Spleen (tissue), 11 donors: ENCODE measurements around the gene ACSF2. TPM values are rescaled to one million over a fixed set of nuclear protein-coding genes. Genes with fewer than 3 reads are reported as not detected.

ENCODE experiments used
- DNase-seq: peaks from one replicate; pipeline ENCODE4 v3.0.0-alpha.2; 2020
- H3K27ac ChIP-seq, 8 donors: fragments of 200-600 bp; sonication (generic) in 7 of 8; 1 replicate in 4 of 8; 2 replicates in 4 of 8; pipeline versions ENCODE4 v1.5.0 to v1.8.0; 2016 to 2021; ENCODE audit warnings: inconsistent platforms in 4 of 8, mild to moderate bottlenecking in 4 of 8, moderate library complexity in 1 of 8
- H3K27me3 ChIP-seq, 7 donors: fragments of 200-600 bp; sonication (generic) in 6 of 7; replicated peaks in 1 of 7; 1 replicate in 4 of 7; 2 replicates in 3 of 7; pipeline versions ENCODE4 v1.5.0 to v1.8.0; 2016 to 2021; ENCODE audit warnings: inconsistent platforms in 3 of 7, mild to moderate bottlenecking in 1 of 7
- H3K36me3 ChIP-seq, 6 donors: fragments of 200-600 bp; sonication (generic) in 5 of 6; 1 replicate in 4 of 6; 2 replicates in 2 of 6; pipeline versions ENCODE4 v1.5.0 to v1.8.0; 2016 to 2021; ENCODE audit warnings: inconsistent platforms in 2 of 6
- H3K4me1 ChIP-seq, 6 donors: fragments of 200-600 bp; sonication (generic) in 5 of 6; 1 replicate in 3 of 6; 2 replicates in 3 of 6; pipeline versions ENCODE4 v1.5.0 to v1.8.0; 2016 to 2021; ENCODE audit warnings: inconsistent platforms in 3 of 6
- H3K4me3 ChIP-seq, 8 donors: fragments of 200-600 bp; sonication (generic) in 7 of 8; 1 replicate in 4 of 8; 2 replicates in 4 of 8; pipeline versions ENCODE4 v1.5.0 to v1.8.0; 2016 to 2021; ENCODE audit warnings: inconsistent platforms in 4 of 8, mild to moderate bottlenecking in 4 of 8, moderate library complexity in 2 of 8
- H3K9me3 ChIP-seq, 8 donors: fragments of 200-600 bp; sonication (generic) in 7 of 8; 1 replicate in 4 of 8; 2 replicates in 4 of 8; pipeline versions ENCODE4 v1.5.0 to v1.8.0; 2016 to 2021; ENCODE audit warnings: inconsistent platforms in 4 of 8
- POLR2A ChIP-seq, 3 donors: fragments of 450-650 bp; IDR thresholded peaks; one replicate each; pipeline ENCODE4 v1.5.1; 2017; ENCODE audit warnings: antibody characterized with exemption in 3 of 3, mild to moderate bottlenecking in 1 of 3
- POLR2AphosphoS5 ChIP-seq, 3 donors: sonication (generic); formaldehyde crosslinking; IDR thresholded peaks; one replicate each; pipeline ENCODE4 v1.5.1; 2017; ENCODE audit warnings: antibody characterized with exemption in 3 of 3
- WGBS, 5 donors: extraction: QIAGEN DNeasy Blood & Tissue Kit in 3 of 5; methylation state at CpG; one replicate each; pipeline versions ENCODE4 v1.1.5 to v1.1.7; 2013 to 2018; 5-methylcytosine and 5-hydroxymethylcytosine counted together
- intact Hi-C: fragments of 100-400 bp; cut with DNase I; formaldehyde crosslinking; loops from one replicate; pipeline ENCODE4 v1.15.0; 2023; ENCODE audit warnings: low total_unique reads
- polyA plus RNA-seq, 3 donors: library from polyadenylated mRNA; stranded (reverse); fragments of 200-250 nt; gene quantifications; one replicate each; pipeline ENCODE4 v1.2.1, GENCODE V29; 2013
- total RNA-seq, 7 donors: library from RNA; depleted of rRNA in 3 of 7; stranded (reverse); fragments of >200 nt in 3 of 7; fragmentation: NEBNext Ultra II Directional in 4 of 7; extraction: Animal tissue kit (Norgen Biotek cat#: 25700) in 4 of 7; gene quantifications; one replicate each; pipeline versions ENCODE4 v1.1.0 to v1.2.1, GENCODE V29; 2016 to 2021
- TF ChIP-seq, protein P1 (sequence below), 11 experiments: fragments of 200-600 bp in 7 of 11; fragments of 450-650 bp in 4 of 11; sonication (generic) in 4 of 11; IDR thresholded peaks in 8 of 11; conservative IDR thresholded peaks in 3 of 11; 1 replicate in 7 of 11; 2 replicates in 4 of 11; pipeline versions ENCODE4 v1.4.0 to v1.8.0; 2016 to 2021; ENCODE audit warnings: antibody characterized with exemption in 11 of 11, inconsistent platforms in 4 of 11, mild to moderate bottlenecking in 1 of 11
- donor health status: healthy with polysubstance abuse.
- donor health status: DM: no; HTN: no; CAD: no; lungs with moderate emphysema.
- donor health status: DM: no; HTN: no; CAD: no.
- donor health status: Bipolar disorder and iron deficiency.
- donor health status: healthy.
- donor health status: DM: no; HTN: no; CAD: no.
- donor health status: DM: yes; HTN: yes; CAD: no.

The ACSF2 gene
- total and polyA plus RNA-seq, 10 donors, result 21.7 to 50.0 (median 39.1) TPM

GRCh38 chr17:50518384-50519023, 92.5 kb downstream of the ACSF2 start:
- intact Hi-C loops, result no loop called here
- H3K9me3 ChIP-seq, result no peaks in the 10 kb centered on the region
- no peaks in the 10 kb centered on the region for H3K36me3 ChIP-seq
- no peak for DNase-seq
- 80 to 92% (median 85%) methylated on average over 11 to 13 of the region's 13 CpGs for WGBS, 5 donors
- no peak overlapping the region for H3K27ac ChIP-seq
- no peak overlapping the region for H3K4me3 ChIP-seq
- no peak for TF ChIP-seq POLR2AphosphoS5 (IDR thresholded peaks at IDR 0.05)
- TF ChIP-seq, protein P1, sequence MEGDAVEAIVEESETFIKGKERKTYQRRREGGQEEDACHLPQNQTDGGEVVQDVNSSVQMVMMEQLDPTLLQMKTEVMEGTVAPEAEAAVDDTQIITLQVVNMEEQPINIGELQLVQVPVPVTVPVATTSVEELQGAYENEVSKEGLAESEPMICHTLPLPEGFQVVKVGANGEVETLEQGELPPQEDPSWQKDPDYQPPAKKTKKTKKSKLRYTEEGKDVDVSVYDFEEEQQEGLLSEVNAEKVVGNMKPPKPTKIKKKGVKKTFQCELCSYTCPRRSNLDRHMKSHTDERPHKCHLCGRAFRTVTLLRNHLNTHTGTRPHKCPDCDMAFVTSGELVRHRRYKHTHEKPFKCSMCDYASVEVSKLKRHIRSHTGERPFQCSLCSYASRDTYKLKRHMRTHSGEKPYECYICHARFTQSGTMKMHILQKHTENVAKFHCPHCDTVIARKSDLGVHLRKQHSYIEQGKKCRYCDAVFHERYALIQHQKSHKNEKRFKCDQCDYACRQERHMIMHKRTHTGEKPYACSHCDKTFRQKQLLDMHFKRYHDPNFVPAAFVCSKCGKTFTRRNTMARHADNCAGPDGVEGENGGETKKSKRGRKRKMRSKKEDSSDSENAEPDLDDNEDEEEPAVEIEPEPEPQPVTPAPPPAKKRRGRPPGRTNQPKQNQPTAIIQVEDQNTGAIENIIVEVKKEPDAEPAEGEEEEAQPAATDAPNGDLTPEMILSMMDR (IDR thresholded peaks at IDR 0.05 in 8 of 11, conservative IDR thresholded peaks at IDR 0.05 in 3 of 11), result no peak
- no peak for TF ChIP-seq POLR2A (IDR thresholded peaks at IDR 0.05)
- no peaks in the 10 kb centered on the region for H3K4me1 ChIP-seq
- no peaks in the 10 kb centered on the region for H3K27me3 ChIP-seq

- Histone ChIP-seq H3K27ac (no peak overlapping the region), H3K36me3 (no peaks in the 10 kb centered on the region), H3K4me1 (no peaks in the 10 kb centered on the region), H3K4me3 (no peak overlapping the region), H3K9me3 (no peaks in the 10 kb centered on the region), H3K27me3 (no peaks in the 10 kb centered on the region)
- TF ChIP-seq POLR2AphosphoS5 (IDR thresholded peaks at IDR 0.05) (no peak), POLR2A (IDR thresholded peaks at IDR 0.05) (no peak)
- TF ChIP-seq, protein P1 (IDR thresholded peaks at IDR 0.05 in 8 of 11, conservative IDR thresholded peaks at IDR 0.05 in 3 of 11), result no peak
- WGBS, 5 donors, result 79 to 87% (median 81%) methylated on average over 8 of the region's 8 CpGs
- no peak for DNase-seq
- intact Hi-C loops, result no loop called here
Observed at GRCh38 chr17:50519141-50519834, 93.3 kb downstream of the ACSF2 start.

GRCh38 chr17:50520483-50520882, 94.5 kb downstream of the ACSF2 start:
- 69 to 76% (median 71%) methylated on average over 2 of the region's 2 CpGs for WGBS, 5 donors
- intact Hi-C loops, result no loop called here
- no peak for DNase-seq
- Histone ChIP-seq H3K9me3 (no peaks in the 10 kb centered on the region), H3K27me3 (no peaks in the 10 kb centered on the region), H3K36me3 (no peaks in the 10 kb centered on the region), H3K4me3 (no peak overlapping the region), H3K27ac (no peak overlapping the region), H3K4me1 (no peaks in the 10 kb centered on the region)
- TF ChIP-seq, protein P1 (IDR thresholded peaks at IDR 0.05 in 8 of 11, conservative IDR thresholded peaks at IDR 0.05 in 3 of 11), result no peak
- TF ChIP-seq POLR2AphosphoS5 (IDR thresholded peaks at IDR 0.05) (no peak), POLR2A (IDR thresholded peaks at IDR 0.05) (no peak)

- H3K27ac ChIP-seq, result no peak overlapping the region
- intact Hi-C loops, result no loop called here
Observed at GRCh38 chr17:50521514-50521913, 95.5 kb downstream of the ACSF2 start.

More at GRCh38 chr17:50521514-50521913, 95.5 kb downstream of the ACSF2 start:
- Histone ChIP-seq H3K4me3 (no peak overlapping the region), H3K4me1 (no peaks in the 10 kb centered on the region), H3K27me3 (no peaks in the 10 kb centered on the region), H3K9me3 (no peaks in the 10 kb centered on the region), H3K36me3 (no peaks in the 10 kb centered on the region)
- DNase-seq, result no peak
- WGBS, 5 donors, result 66 to 86% (median 72%) methylated on average over 2 of the region's 2 CpGs
- TF ChIP-seq, protein P1 (IDR thresholded peaks at IDR 0.05 in 8 of 11, conservative IDR thresholded peaks at IDR 0.05 in 3 of 11), result no peak
- TF ChIP-seq POLR2AphosphoS5 (IDR thresholded peaks at IDR 0.05) (no peak), POLR2A (IDR thresholded peaks at IDR 0.05) (no peak)
